ENCODE data around the gene PON1.

PON1 gene

GRCh38 chr7:95317546-95317945 is 6.8 kb downstream of the PON1 start:
- DNase-seq (ENCODE audit: low spot score): no peak

- DNase-seq (ENCODE audit: low spot score): no peak
Measured at GRCh38 chr7:95316588-95316987, 7.7 kb downstream of the PON1 start.

DNA sequence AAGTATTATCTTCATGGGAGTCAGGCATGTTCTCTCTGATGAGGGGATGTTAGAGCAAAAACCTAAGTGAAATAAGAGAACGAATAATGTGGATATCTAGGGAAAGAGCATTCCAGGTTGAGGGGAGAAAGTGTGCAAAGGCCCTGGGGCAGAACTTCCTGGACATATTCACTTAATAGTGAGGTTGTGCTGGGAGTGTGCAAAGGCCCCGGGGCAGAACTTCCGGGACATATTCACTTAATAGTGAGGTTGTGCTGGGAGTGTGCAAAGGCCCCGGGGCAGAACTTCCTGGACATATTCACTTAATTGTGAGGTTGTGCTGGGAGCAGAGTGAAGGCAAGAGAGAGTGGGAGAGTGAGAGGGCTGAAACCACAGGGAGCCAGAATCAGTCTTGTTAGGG is 11.8 kb downstream of the PON1 start:
- no peak for DNase-seq (ENCODE audit: low spot score)

DNA sequence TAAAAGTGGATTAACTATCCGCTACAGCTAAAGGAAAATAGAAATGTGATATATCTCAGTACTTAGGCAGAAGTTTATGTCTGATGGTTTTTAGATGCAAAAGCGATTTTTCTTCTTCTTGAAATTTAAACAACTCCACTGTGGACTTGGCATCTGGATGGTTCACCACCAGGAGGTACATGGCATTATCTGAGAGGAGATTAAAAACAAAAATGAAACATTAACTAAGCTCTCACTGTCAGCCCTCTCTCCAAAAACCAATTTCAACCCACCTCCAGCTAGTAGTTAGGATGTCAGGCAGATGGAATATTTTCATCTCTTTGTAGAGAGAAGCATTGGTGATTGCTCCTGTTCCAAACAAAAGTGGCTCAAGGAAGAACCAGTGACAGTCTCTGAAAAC is 12.9 kb downstream of the PON1 start:
- DNase-seq (ENCODE audit: low spot score): no peak

DNA sequence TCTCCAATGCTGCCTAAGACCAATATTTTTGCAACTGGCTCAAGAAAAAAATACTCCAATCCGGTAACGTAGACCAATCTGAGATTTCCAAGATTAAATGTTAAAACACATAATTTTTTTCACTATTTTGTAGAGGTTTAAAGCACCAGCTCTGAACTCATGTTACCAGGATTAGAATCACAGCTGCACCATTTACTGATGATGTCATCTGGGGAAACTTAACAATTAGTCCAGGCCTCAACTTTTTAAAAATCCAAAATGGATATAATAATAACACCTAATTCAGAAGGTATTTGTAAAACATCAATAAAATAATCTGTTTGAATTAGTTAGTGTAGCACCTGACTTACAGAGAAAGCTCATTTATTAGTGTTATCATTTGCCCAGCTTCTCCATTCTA is 14.4 kb downstream of the PON1 start:
- DNase-seq (ENCODE audit: low spot score): no peak

DNA sequence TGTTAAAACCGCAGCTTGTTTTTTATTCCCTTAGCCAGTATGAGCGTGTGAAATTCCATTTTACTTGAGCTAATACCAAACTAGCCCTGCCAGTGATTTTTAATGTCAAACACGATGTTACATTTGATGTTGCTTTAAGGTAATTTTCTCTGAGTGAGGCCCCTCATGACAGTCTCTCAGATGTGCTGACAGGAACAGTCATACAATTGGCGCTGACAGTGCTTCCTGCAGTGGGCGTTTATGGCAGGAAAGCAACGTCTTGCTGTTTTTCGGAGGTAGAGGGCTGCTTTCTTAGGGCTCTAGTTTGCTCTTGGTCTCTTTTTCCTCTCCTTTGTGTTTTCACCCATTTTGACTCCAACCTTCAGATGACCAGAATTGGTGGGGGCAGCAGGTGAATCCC is 19.3 kb downstream of the PON1 start:
- peak; percentile 40 for DNase-seq (ENCODE audit: low spot score)

DNA sequence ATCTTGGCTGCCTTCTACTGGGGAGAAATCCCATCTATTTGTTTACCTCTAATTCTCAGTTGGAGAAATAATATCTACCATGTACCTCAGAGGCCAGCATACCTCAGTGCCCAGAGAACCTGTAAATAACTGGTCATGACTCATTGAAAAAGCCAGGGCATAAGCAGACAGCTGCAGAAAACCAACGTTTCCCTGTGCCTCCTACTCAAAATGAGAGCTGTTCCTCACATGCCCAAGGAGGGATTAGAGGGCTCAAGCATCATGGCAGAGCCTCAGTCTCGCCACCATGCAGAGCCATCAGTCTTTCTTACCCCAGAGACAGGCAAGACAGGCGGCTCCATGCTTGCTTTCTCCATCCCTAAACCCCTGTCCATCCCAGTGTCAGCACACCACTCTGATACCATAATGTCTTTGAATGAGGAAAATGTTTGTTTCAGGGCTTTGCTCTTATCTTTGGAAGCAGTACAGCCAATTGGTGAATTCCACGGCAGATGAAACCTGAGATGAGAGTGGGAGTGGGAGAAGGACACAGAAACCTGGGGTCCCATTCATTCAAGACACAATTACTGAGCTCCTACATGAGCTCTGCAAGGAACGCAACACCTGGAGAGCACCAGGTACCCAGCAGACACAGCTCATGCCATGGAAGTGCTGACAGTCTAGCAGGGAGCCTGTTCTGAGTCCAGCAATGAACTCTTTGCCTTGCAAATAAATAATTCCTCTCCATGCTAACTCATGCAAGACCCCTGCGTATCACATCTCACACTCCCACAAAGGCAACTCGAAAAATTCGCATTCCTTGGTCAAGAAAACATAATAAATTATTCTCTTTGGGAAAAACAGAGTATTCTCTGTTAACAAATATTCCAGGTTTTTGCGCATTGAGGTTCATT is 21.1 kb downstream of the PON1 start:
- DNase-seq (ENCODE audit: low spot score): no peak

GRCh38 chr7:95298091-95298490 is 26.2 kb downstream of the PON1 start:
- DNase-seq (ENCODE audit: low spot score): peak; percentile 32

DNA sequence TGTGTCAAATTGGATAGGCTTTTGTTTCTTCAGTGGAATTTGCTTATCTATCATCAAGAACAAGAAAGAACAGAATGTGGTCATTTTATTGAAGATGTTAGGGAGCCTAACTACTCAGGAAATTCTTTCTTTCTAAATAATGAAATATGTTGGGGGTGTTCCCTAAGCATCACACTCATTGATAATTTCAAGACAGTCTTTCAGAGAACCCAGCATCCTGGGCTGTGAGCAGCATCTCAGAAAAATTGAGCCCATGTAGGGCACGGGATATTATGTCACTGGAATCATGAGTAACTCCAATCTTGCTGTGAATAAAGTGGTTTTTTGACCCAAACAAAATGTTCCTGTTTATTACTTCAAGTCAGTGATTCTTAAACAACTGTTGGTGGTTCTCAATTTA is 27.3 kb downstream of the PON1 start:
- no peak for DNase-seq (ENCODE audit: low spot score)

DNA sequence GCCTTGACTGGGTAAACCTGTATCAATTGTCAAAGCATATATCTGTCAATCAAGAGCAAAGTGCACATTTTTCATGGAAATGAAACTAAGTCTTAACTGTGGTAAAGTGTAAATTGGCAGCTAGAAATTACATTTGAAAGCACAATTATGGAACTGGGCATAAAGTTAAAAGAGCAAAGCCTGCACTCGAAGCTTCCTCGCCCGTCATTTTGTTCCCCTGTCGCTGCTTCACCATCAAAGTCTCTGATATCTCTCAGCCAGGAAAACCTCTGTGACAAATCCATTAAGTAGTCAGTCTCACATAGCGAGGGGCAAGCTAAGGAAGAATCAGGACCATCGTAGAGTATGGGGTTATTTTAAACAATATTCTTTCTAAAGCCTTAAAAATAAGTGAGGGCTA is 27.9 kb downstream of the PON1 start:
- DNase-seq (ENCODE audit: low spot score): no peak

DNA sequence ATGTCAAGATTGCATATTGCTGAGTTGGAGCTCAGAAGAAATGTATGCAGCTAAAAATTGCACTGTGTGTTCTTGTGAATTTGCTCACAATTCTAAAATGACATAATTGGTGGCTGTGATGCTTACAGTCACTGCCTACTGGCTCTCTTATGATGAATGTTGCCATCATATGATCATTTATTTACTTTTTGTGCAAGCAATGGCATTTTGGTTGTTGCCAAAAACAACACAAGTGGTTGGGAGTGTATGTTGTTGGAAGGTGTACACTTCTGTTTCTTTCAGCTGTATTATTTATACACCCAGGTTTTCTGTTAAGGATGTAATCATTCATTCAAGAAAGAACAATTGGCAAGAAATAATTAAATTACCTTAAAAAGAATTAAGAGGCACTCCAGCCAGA is 28.9 kb downstream of the PON1 start:
- no peak for DNase-seq (ENCODE audit: low spot score)

DNA sequence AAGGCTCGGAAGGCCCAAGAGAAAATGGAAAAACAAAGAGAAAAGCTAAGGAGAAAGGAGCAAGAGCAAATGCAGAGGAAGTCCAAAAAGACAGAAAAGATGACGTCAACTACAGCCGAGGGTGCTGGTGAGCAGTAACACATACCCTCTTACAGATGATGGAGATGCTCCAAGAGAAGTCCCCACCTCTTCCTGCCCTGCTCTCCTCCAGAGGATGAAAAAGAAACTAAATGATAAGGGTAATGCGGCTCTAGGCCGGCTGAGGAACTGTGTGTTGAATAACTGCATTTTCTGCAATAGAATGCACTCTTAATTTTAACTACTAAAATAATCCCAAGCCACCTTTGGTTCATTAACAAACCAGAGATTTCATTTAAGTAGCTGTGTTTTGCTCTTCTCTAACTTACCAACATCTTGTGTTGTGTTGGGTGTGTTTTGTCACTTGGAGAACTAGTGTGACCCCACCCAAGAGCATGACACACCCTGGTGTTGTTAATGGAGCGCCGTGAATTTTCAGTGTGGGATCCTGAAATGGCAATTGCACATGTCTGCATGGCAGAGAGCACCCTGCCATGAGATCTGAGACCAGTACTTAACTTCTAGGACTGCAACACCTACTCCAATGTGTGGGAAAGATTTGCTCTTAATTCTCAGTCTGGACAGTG is 34.0 kb downstream of the PON1 start:
- no peak for DNase-seq (ENCODE audit: low spot score)

- no peak for DNase-seq (ENCODE audit: low spot score)
Measured at GRCh38 chr7:95286096-95286495, 38.2 kb downstream of the PON1 start.

DNA sequence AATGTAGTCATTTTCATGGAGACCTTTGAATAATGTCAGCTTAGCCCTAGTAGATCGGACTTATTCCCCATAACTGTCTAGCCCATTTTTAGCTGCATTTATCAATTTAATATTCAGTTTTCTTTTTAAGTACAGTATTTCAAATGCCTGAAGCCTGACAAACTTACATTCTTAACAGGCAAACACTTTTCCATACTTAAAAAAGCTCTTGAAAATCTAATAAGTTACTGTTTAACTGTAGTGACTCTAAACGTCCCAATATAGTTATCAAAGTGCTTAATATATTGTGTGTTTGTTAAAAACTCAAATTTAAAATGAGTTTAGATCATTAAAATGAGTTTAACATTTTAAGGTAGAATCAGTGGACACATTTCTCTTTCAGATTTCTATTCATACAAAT is 44.9 kb downstream of the PON1 start:
- DNase-seq (ENCODE audit: low spot score): no peak

- no peak for DNase-seq (ENCODE audit: low spot score)
Measured at GRCh38 chr7:95276114-95276513, 48.2 kb downstream of the PON1 start.

DNA sequence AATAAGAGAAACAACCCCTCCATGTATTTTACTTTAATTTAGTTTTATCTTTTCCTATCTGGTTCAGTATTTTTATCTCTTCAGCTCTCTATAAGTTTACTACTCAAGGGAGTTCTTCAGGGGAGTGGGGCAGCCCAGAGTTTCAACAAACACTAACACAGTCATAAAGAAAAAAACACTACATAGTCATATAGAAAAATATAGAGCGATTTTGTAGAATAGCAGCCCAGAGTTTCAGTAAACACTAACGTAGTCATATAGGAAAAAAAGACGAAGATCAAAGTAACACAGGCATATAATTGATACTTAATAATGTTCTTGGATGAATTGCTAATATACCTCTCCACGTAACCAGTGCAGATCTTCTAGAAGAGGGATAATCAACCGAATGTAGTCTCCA is 54.7 kb downstream of the PON1 start:
- no peak for DNase-seq (ENCODE audit: low spot score)

- no peak for DNase-seq (ENCODE audit: low spot score)
Measured at GRCh38 chr7:95267754-95268153, 56.6 kb downstream of the PON1 start.

DNA sequence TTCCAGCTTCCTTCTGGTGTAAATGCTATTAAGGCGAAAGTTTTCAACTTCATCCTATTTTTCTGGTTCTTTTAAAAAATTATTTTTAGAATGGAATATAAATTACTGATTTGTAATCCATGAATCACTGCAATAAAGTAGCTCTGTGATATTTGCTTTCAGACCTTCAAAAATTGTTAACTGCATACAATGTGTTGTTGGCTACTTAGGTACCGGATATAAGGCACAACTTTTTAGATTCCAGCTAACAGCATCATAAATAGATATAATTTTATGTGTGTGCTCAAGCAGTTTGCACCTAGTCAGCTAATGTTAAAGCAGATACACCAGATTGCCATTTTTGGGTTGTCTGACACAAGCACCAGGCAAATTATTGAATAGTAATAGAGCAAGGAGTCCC is 58.7 kb downstream of the PON1 start:
- DNase-seq (ENCODE audit: low spot score): no peak

GRCh38 chr7:95264363-95264891 is 59.9 kb downstream of the PON1 start:
- DNase-seq (ENCODE audit: low spot score): peak; percentile 58

DNA sequence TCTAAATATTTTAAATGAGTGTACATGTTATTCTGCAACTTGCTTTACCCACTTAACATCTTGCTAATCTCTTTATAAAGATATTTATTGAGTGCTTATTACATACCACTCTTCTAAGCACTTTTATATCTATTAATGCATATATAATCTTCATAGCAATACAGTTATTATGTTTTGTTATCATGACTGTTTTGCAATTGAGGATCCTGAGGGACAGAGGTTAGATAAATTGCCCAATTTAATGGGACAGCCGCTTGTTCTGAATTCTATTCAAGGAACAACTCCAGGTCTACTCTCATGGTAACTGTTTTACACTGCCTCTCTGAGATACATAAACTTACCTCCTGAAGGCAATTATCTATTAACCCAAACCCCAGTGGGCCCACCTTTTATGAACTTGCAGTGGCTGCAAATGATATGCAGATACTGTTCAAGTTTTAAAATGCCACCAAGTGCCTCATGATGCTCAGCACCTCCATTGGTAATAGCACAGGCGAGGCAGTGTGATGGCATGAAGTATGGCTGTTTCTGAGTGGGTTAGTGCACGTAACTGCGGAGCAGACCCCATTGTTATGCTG is 60.5 kb downstream of the PON1 start:
- no peak for DNase-seq (ENCODE audit: low spot score)

GRCh38 chr7:95262875-95263274 is 61.5 kb downstream of the PON1 start:
- no peak for DNase-seq (ENCODE audit: low spot score)

- no peak for DNase-seq (ENCODE audit: low spot score)
Measured at GRCh38 chr7:95261895-95262415, 62.4 kb downstream of the PON1 start.

DNA sequence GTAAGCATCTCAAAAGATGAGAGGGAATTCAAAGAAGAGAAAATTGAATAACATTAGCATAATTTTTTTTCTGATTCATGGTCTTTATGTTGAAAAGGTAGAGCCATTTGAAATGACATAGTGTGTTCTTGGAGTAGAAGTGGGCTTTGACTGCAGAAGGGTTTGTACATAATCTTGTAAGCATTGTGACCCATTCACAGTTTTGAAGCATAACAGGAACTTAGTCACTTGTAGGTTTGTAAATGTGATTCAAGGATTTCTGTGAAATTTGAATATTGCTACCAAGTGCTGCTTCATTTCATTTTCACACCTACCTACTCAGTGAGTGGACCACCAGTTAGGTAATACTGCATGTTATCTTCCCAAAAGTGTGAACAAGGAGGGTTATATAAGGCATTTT is 68.6 kb downstream of the PON1 start:
- DNase-seq (ENCODE audit: low spot score): peak; percentile 17
